Small intestine (tissue), 7 donors: ENCODE results near the gene GLRA3. TPM values are rescaled to one million over a fixed set of nuclear protein-coding genes. Genes with fewer than 3 reads are reported as not detected.

Experiments used
- DNase-seq, 2 donors: peaks; one replicate each; pipeline versions ENCODE4 v3.0.0 to v3.0.0-alpha.2; 2013
- FAIRE-seq: peaks from 2 replicates; lab custom pipeline; 2012; peaks lifted over from hg19 to GRCh38; lab: Jason Lieb, UNC
- H3K27ac ChIP-seq, 3 donors: one replicate each; pipeline ENCODE4 v1.5.1; 2013; ENCODE audit warnings: low read length in 2 of 3, mild to moderate bottlenecking in 2 of 3, control low read depth in 1 of 3, inconsistent platforms in 1 of 3, low read depth in 1 of 3, moderate library complexity in 1 of 3
- H3K27me3 ChIP-seq, 3 donors: one replicate each; pipeline ENCODE4 v1.6.1; 2013; ENCODE audit warnings: low read length in 3 of 3, inconsistent platforms in 1 of 3; ENCODE audit not compliant: control insufficient read depth in 3 of 3, insufficient read depth in 3 of 3
- H3K36me3 ChIP-seq, 3 donors: one replicate each; pipeline ENCODE4 v1.6.1; 2013; ENCODE audit warnings: low read length in 3 of 3, inconsistent platforms in 1 of 3, low read depth in 1 of 3, mild to moderate bottlenecking in 1 of 3, moderate library complexity in 1 of 3; ENCODE audit not compliant: control insufficient read depth in 3 of 3, insufficient read depth in 2 of 3
- H3K4me1 ChIP-seq, 3 donors: one replicate each; pipeline ENCODE4 v1.6.1; 2013; ENCODE audit warnings: low read length in 2 of 3, inconsistent platforms in 1 of 3, low read depth in 1 of 3, mild to moderate bottlenecking in 1 of 3, moderate library complexity in 1 of 3; ENCODE audit not compliant: control insufficient read depth in 3 of 3, insufficient read depth in 2 of 3
- H3K4me3 ChIP-seq, 3 donors: one replicate each; pipeline ENCODE4 v1.5.1; 2013; ENCODE audit warnings: low read length in 3 of 3, control low read depth in 1 of 3, inconsistent platforms in 1 of 3, low read depth in 1 of 3, mild to moderate bottlenecking in 1 of 3, moderate library complexity in 1 of 3
- H3K9me3 ChIP-seq, 2 donors: one replicate each; pipeline ENCODE4 v1.6.1; 2013; ENCODE audit warnings: low read depth in 1 of 2, low read length in 1 of 2; ENCODE audit not compliant: control insufficient read depth in 2 of 2, insufficient read depth in 1 of 2
- WGBS, 3 donors: extraction: QIAGEN DNeasy Blood & Tissue Kit; methylation state at CpG; one replicate each; pipeline ENCODE4 v1.1.7; 2013; 5-methylcytosine and 5-hydroxymethylcytosine counted together
- polyA plus RNA-seq, 4 donors: library from polyadenylated mRNA; stranded (reverse) in 3 of 4; unstranded in 1 of 4; fragments of 200-250 nt in 3 of 4; fragments of 120-200 nt in 1 of 4; gene quantifications; one replicate each; pipeline versions ENCODE4 v1.2.1 to v1.2.3, GENCODE V29; 2013
- donor health status: healthy with polysubstance abuse.
- donor health status: control.
- donor health status: control.
- donor health status: Bipolar disorder and iron deficiency.
- donor health status: healthy.

Gene GLRA3
- polyA plus RNA-seq, 4 donors, result 0.04 to 0.28 TPM; not detected in 2

GRCh38 chr4:174757736-174758135 is 71.3 kb downstream of the GLRA3 start:
- no peaks in the 10 kb centered on the region for H3K27me3 ChIP-seq
- FAIRE-seq, result no peak

DNA sequence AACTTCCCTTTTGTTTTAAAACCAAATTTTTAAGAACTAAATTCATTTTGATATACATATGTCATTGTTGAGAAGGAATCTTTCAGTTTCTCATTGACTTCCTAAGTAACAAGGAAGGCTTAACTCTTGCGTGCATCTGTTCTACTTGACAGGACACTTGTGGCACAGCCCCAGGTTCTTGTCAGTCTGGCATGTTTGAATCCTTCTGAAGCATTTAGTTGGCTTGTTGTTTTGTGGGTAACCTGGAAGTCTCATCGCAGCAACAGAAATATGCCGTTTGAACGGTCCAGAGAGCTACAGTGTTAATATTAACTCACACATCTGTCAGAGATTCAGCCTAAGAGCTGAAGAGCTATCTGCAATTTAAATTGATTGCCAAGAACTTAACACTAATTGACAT is 76.0 kb downstream of the GLRA3 start:
- H3K27ac ChIP-seq, result no peak overlapping the region
- H3K4me3 ChIP-seq, result no peak overlapping the region
- FAIRE-seq, result no peak
- no peaks in the 10 kb centered on the region for H3K9me3 ChIP-seq
- DNase-seq, result no peak
- 62 to 78% (median 67%) methylated on average over 4 of the region's 4 CpGs for WGBS, 3 donors
- H3K4me1 ChIP-seq, result no peaks in the 10 kb centered on the region
- H3K27me3 ChIP-seq, result no peaks in the 10 kb centered on the region
- no peaks in the 10 kb centered on the region for H3K36me3 ChIP-seq

More at GRCh38 chr4:174757736-174758135, 71.3 kb downstream of the GLRA3 start:
- WGBS, 3 donors, result 27 to 39% (median 30%) methylated on average over 4 of the region's 4 CpGs
- Histone ChIP-seq H3K27ac (no peak overlapping the region), H3K9me3 (no peaks in the 10 kb centered on the region), H3K4me3 (no peak overlapping the region), H3K4me1 (no peaks in the 10 kb centered on the region), H3K36me3 (no peaks in the 10 kb centered on the region)
- DNase-seq, result no peak

- FAIRE-seq, result no peak
- no peaks in the 10 kb centered on the region for H3K4me1 ChIP-seq
- no peak overlapping the region for H3K27ac ChIP-seq
- no peaks in the 10 kb centered on the region for H3K27me3 ChIP-seq
- no peak for DNase-seq
- no peak overlapping the region for H3K4me3 ChIP-seq
- 91 to 96% (median 95%) methylated on average over 2 of the region's 2 CpGs for WGBS, 3 donors
- H3K9me3 ChIP-seq, result no peaks in the 10 kb centered on the region
- no peaks in the 10 kb centered on the region for H3K36me3 ChIP-seq
Observed at GRCh38 chr4:174752026-174752425, 77.0 kb downstream of the GLRA3 start.

GRCh38 chr4:174749091-174749490 is 80.0 kb downstream of the GLRA3 start:
- H3K4me1 ChIP-seq, result no peaks in the 10 kb centered on the region
- WGBS, 3 donors, result 81 to 88% (median 86%) methylated on average over 3 of the region's 3 CpGs
- H3K27me3 ChIP-seq, result no peaks in the 10 kb centered on the region
- H3K36me3 ChIP-seq, result no peaks in the 10 kb centered on the region
- FAIRE-seq (no peak), DNase-seq (no peak)
- H3K4me3 ChIP-seq, result no peak overlapping the region
- H3K9me3 ChIP-seq, result peaks cover 0 to 3% of the 10 kb centered on the region in 2 donors
- H3K27ac ChIP-seq, result no peak overlapping the region

DNA sequence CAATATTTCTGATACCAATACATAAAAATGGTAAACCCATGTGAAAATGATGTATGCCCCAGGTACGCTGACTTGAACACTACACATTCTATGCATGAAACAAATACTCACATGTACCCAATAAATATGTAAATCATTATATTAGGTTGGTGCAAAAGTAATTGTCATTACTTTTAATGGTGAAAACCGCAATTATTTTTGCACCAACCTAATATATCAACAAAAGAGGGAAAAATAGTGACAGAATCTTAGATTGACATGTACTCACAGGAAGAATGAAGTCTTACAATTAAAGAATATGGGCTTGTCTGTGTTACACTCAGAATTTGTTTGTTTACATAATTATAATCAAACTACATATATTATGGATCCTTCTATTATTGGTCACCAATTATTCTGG is 82.3 kb downstream of the GLRA3 start:
- DNase-seq (no peak), FAIRE-seq (no peak)
- 68 to 84% (median 72%) methylated on average over 2 of the region's 2 CpGs for WGBS, 3 donors
- Histone ChIP-seq H3K9me3 (peaks cover 0 to 4% of the 10 kb centered on the region in 2 donors), H3K36me3 (no peaks in the 10 kb centered on the region), H3K4me1 (no peaks in the 10 kb centered on the region), H3K4me3 (no peak overlapping the region), H3K27ac (no peak overlapping the region), H3K27me3 (peaks cover 0 to 2% (median 0%) of the 10 kb centered on the region in 3 donors)

DNA sequence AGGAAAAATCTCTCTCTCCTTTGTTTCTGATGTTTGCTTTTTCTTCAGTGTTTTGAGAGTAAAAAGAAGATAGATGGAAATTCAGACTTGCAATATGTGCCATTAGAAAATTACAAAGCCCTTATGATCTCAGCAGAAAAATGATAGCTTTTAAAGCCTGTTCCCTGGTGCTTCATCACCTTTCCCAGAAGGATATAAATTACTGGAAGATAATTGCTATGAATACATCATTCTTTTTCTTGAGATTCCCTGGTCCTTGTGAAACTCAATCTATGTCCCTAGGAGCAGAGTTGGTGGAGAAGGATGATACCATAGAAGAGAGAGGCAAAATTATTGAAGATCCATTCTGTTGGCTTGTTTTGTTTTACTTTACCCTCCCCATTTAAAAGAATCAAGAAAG is 86.5 kb downstream of the GLRA3 start:
- peaks cover 0 to 2% (median 0%) of the 10 kb centered on the region in 3 donors for H3K27me3 ChIP-seq
- DNase-seq, result no peak
- no peaks in the 10 kb centered on the region for H3K36me3 ChIP-seq
- peaks cover 0 to 4% of the 10 kb centered on the region in 2 donors for H3K9me3 ChIP-seq
- FAIRE-seq, result no peak
- H3K4me3 ChIP-seq, result no peak overlapping the region
- H3K27ac ChIP-seq, result no peak overlapping the region
- no peaks in the 10 kb centered on the region for H3K4me1 ChIP-seq

DNA sequence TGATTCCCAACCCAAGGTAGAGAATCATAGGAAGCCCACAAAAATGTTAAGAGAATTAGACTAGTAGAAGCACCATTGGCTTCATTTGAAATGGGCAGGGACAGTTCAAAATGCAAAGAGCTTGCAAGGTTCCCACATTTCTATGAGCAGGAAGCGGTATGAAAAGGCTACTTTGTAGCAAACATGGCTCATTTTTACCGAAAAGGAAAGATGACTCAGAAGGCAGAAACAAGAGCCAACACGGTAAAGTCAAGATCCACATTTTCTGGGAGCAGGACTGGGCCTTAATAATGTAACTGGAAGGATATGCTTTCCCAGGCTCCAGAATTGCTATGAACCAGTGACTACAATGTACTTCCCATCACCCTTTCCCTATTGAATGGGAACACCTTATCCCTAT is 89.5 kb downstream of the GLRA3 start:
- no peak overlapping the region for H3K4me3 ChIP-seq
- peaks cover 0 to 4% of the 10 kb centered on the region in 2 donors for H3K9me3 ChIP-seq
- H3K4me1 ChIP-seq, result no peaks in the 10 kb centered on the region
- peaks cover 0 to 2% (median 0%) of the 10 kb centered on the region in 3 donors for H3K27me3 ChIP-seq
- whole genome bisulfite sequencing, 3 donors, result 87 to 91% (median 91%) methylated on average over 3 of the region's 3 CpGs
- no peak overlapping the region for H3K27ac ChIP-seq
- FAIRE-seq (no peak), DNase-seq (no peak)
- H3K36me3 ChIP-seq, result no peaks in the 10 kb centered on the region

DNA sequence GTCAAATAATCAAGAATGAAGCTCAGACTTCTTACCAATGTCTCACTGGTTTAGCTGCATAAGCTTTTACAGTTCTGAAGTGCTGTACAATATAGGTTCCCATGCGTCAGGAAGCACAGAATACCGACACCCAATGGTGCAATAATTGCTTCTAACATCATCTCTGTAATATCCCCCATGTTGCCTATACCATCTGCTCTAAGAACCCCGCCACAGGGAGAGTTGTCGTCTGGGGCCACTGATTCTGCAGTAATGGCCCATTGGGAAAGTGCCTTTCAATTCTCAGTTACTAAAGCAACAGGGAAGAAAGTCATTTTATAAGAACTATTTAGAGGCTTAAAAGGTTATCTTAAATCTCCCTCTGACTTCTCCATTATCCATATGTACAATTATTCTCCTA is 94.9 kb downstream of the GLRA3 start:
- Histone ChIP-seq H3K36me3 (no peaks in the 10 kb centered on the region), H3K27ac (no peak overlapping the region), H3K9me3 (no peaks in the 10 kb centered on the region), H3K4me1 (no peaks in the 10 kb centered on the region), H3K27me3 (no peaks in the 10 kb centered on the region), H3K4me3 (no peak overlapping the region)
- no peak for FAIRE-seq
- WGBS, 3 donors, result 81 to 84% (median 83%) methylated on average over 4 of the region's 4 CpGs
- DNase-seq, result no peak

DNA sequence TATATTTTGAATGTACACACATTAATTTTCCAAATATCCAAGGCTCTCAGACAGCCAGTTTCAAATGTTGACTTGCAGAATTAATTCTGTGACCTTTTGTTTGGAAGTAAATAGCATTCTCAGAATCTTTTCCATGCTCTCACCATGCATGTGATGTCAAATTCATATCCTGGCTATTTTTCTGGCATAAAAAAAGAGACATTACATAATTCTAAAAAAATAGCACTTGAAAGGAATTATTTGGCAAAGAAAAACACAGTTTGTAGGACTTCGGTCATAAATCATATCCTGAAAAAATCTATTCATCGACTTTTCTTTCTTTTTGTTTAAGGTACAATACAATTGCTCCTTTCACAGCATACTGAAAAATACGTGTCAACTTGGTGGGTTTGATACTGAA is 111.2 kb downstream of the GLRA3 start:
- Histone ChIP-seq H3K27me3 (no peaks in the 10 kb centered on the region), H3K36me3 (no peaks in the 10 kb centered on the region), H3K27ac (no peak overlapping the region), H3K4me1 (no peaks in the 10 kb centered on the region), H3K9me3 (no peaks in the 10 kb centered on the region), H3K4me3 (no peak overlapping the region)
- 28 to 30% (median 29%) methylated on average over 3 of the region's 3 CpGs for WGBS, 3 donors
- FAIRE-seq (no peak), DNase-seq (no peak)
